H1 (cell line): Measurements from ENCODE around the gene ADAMTS4. TPM values are rescaled to one million over a fixed set of nuclear protein-coding genes. Genes with fewer than 3 reads are reported as not detected.

ENCODE experiments used
- CTCF ChIA-PET: fragments of 300-600 bp; sonication (Branson Sonifier 250); formaldehyde crosslinking; loops from one replicate; lab custom pipeline; 2021; ENCODE audit not compliant: partially characterized antibody; lab: Charles Lee
- POLR2A ChIA-PET: fragments of 300-600 bp; sonication (Branson Sonifier 250); formaldehyde crosslinking; loops from one replicate; lab custom pipeline; 2021; ENCODE audit warnings: inconsistent platforms; ENCODE audit not compliant: partially characterized antibody; lab: Charles Lee
- DNase-seq, 2 experiments: peaks; one replicate each; pipeline versions ENCODE4 v3.0.0 to v3.0.0-alpha.2; 2010 to 2022; ENCODE audit warnings: low spot score in 2 of 2, low read depth in 1 of 2, mixed read lengths in 1 of 2
- FAIRE-seq: peaks from 2 replicates; lab custom pipeline; 2011; peaks lifted over from hg19 to GRCh38; lab: Jason Lieb, UNC
- H2AFZ ChIP-seq: 2 replicates; pipeline ENCODE4 v1.8.1; 2012; ENCODE audit warnings: low read length, inconsistent platforms
- H2AK5ac ChIP-seq: 2 replicates; pipeline ENCODE4 v1.6.1; 2013; ENCODE audit warnings: low read depth, low read length
- H2BK120ac ChIP-seq: replicated peaks from 2 replicates; pipeline ENCODE3; 2013; ENCODE audit warnings: low read depth, low read length, inconsistent platforms
- H2BK12ac ChIP-seq: 2 replicates; pipeline ENCODE4 v1.6.1; 2013; ENCODE audit warnings: low read depth, low read length
- H2BK15ac ChIP-seq: 2 replicates; pipeline ENCODE4 v1.6.1; 2013; ENCODE audit warnings: low read length
- H2BK20ac ChIP-seq: 2 replicates; pipeline ENCODE4 v1.6.1; 2013; ENCODE audit warnings: low read length
- H2BK5ac ChIP-seq: 2 replicates; pipeline ENCODE4 v1.6.1; 2013; ENCODE audit warnings: low read depth, low read length
- H3K14ac ChIP-seq: 2 replicates; pipeline ENCODE4 v1.6.1; 2013; ENCODE audit warnings: inconsistent platforms; ENCODE audit not compliant: insufficient read length
- H3K18ac ChIP-seq: 2 replicates; pipeline ENCODE4 v1.6.1; 2013; ENCODE audit warnings: low read length; ENCODE audit errors: extremely low read depth
- H3K23ac ChIP-seq: 2 replicates; pipeline ENCODE4 v1.6.1; 2013; ENCODE audit warnings: inconsistent platforms; ENCODE audit not compliant: insufficient read length
- H3K23me2 ChIP-seq: 2 replicates; pipeline ENCODE4 v1.6.1; 2013; ENCODE audit warnings: low read depth, low read length
- H3K27ac ChIP-seq: 2 replicates; pipeline ENCODE4 v1.6.1; 2011; ENCODE audit warnings: low read depth, low read length, inconsistent platforms
- H3K27me3 ChIP-seq, 4 experiments: replicated peaks in 1 of 4; 1 replicate in 1 of 4; 2 replicates in 3 of 4; pipeline versions ENCODE4 v1.6.1 to v1.8.1; 2011 to 2013; ENCODE audit warnings: low read length in 3 of 4, mild to moderate bottlenecking in 3 of 4, inconsistent platforms in 2 of 4, mixed read lengths in 2 of 4, moderate library complexity in 1 of 4; ENCODE audit not compliant: control insufficient read depth in 3 of 4, insufficient read depth in 3 of 4; ENCODE audit errors: extremely low read depth in 1 of 4
- H3K36me3 ChIP-seq, 4 experiments: 2 replicates each; pipeline versions ENCODE4 v1.6.1 to v1.8.1; 2011 to 2013; ENCODE audit warnings: mild to moderate bottlenecking in 4 of 4, low read length in 3 of 4, moderate library complexity in 2 of 4, control low read depth in 1 of 4, inconsistent platforms in 1 of 4; ENCODE audit not compliant: insufficient read depth in 4 of 4, control insufficient read depth in 2 of 4
- H3K4ac ChIP-seq: replicated peaks from 2 replicates; pipeline ENCODE3; 2013; ENCODE audit warnings: low read length, low read depth, mixed read lengths, inconsistent platforms; ENCODE audit not compliant: insufficient read length
- H3K4me1 ChIP-seq, 4 experiments: replicated peaks in 1 of 4; 1 replicate in 1 of 4; 2 replicates in 3 of 4; pipeline versions ENCODE4 v1.6.1 to v1.8.1; 2011 to 2013; ENCODE audit warnings: low read length in 3 of 4, inconsistent platforms in 2 of 4, mixed read lengths in 1 of 4; ENCODE audit not compliant: insufficient read depth in 4 of 4, control insufficient read depth in 3 of 4
- H3K4me2 ChIP-seq, 2 experiments: 2 replicates each; pipeline versions ENCODE4 v1.6.1 to v1.8.1; 2011 to 2013; ENCODE audit warnings: low read depth in 2 of 2, low read length in 2 of 2, control low read depth in 1 of 2, inconsistent platforms in 1 of 2, mild to moderate bottlenecking in 1 of 2; ENCODE audit not compliant: insufficient read depth in 1 of 2
- H3K4me3 ChIP-seq, 4 experiments: fragments of 200-600, 300-600 bp in 1 of 4; sonication (generic), shearing (Covaris generic), sonication (Bioruptor Twin) in 1 of 4; 2 replicates each; pipeline versions ENCODE4 v1.5.1 to v1.8.1; 2011 to 2016; ENCODE audit warnings: low read length in 4 of 4, low read depth in 3 of 4, control low read depth in 2 of 4, inconsistent platforms in 2 of 4, mild to moderate bottlenecking in 2 of 4, mixed read lengths in 1 of 4, moderate library complexity in 1 of 4; ENCODE audit not compliant: insufficient read depth in 2 of 4; ENCODE audit errors: extremely low read depth in 1 of 4
- H3K56ac ChIP-seq: replicated peaks from 2 replicates; pipeline ENCODE3; 2013; ENCODE audit warnings: low read depth, mild to moderate bottlenecking, mixed read lengths, low read length, inconsistent platforms; ENCODE audit not compliant: insufficient read length
- H3K79me1 ChIP-seq: 2 replicates; pipeline ENCODE4 v1.6.1; 2013; ENCODE audit warnings: low read depth, low read length, control low read depth
- H3K79me2 ChIP-seq, 2 experiments: 2 replicates each; pipeline versions ENCODE4 v1.6.1 to v1.8.1; 2012 to 2013; ENCODE audit warnings: low read length in 2 of 2, mild to moderate bottlenecking in 2 of 2, inconsistent platforms in 1 of 2; ENCODE audit not compliant: insufficient read depth in 2 of 2, control insufficient read depth in 1 of 2
- H3K9ac ChIP-seq, 4 experiments: replicated peaks in 1 of 4; 1 replicate in 1 of 4; 2 replicates in 3 of 4; pipeline versions ENCODE4 v1.6.1 to v1.8.1; 2011 to 2013; ENCODE audit warnings: low read depth in 3 of 4, low read length in 3 of 4, control low read depth in 2 of 4, mild to moderate bottlenecking in 2 of 4, moderate library complexity in 2 of 4, inconsistent platforms in 1 of 4; ENCODE audit errors: extremely low read depth in 1 of 4
- H3K9me3 ChIP-seq, 2 experiments: 2 replicates each; pipeline versions ENCODE4 v1.6.1 to v1.8.1; 2012 to 2013; ENCODE audit warnings: mild to moderate bottlenecking in 2 of 2, moderate library complexity in 2 of 2, control low read depth in 1 of 2, inconsistent platforms in 1 of 2, low read depth in 1 of 2, low read length in 1 of 2, mixed read lengths in 1 of 2; ENCODE audit not compliant: insufficient read depth in 2 of 2
- H4K20me1 ChIP-seq, 2 experiments: replicated peaks in 1 of 2; 2 replicates each; pipeline versions ENCODE3 to v1.8.1; 2011 to 2013; ENCODE audit warnings: inconsistent platforms in 2 of 2, low read length in 2 of 2, mild to moderate bottlenecking in 1 of 2; ENCODE audit not compliant: insufficient read depth in 2 of 2, control insufficient read depth in 1 of 2
- H4K5ac ChIP-seq: 2 replicates; pipeline ENCODE4 v1.6.1; 2013; ENCODE audit warnings: low read length, low read depth, mixed read lengths, inconsistent platforms; ENCODE audit not compliant: insufficient read length
- H4K8ac ChIP-seq: 2 replicates; pipeline ENCODE4 v1.8.0; 2013; ENCODE audit warnings: mild to moderate bottlenecking, moderate library complexity, low read length, inconsistent platforms; ENCODE audit not compliant: insufficient read depth; ENCODE audit errors: extremely low read depth
- H4K91ac ChIP-seq: replicated peaks from 2 replicates; pipeline ENCODE3; 2013; ENCODE audit warnings: low read length, mixed read lengths, inconsistent platforms; ENCODE audit not compliant: insufficient read length
- ATF3 ChIP-seq: IDR thresholded peaks from 2 replicates; pipeline ENCODE4 v1.6.1; 2011; ENCODE audit warnings: low read depth, mild to moderate bottlenecking, low read length; ENCODE audit not compliant: insufficient read depth
- CTCF ChIP-seq, 3 experiments: IDR thresholded peaks; 1 replicate in 2 of 3; 2 replicates in 1 of 3; pipeline versions ENCODE4 v1.5.1 to v1.6.1; 2011; ENCODE audit warnings: low read length in 3 of 3, mild to moderate bottlenecking in 3 of 3, inconsistent platforms in 2 of 3, low read depth in 1 of 3, moderate library complexity in 1 of 3; ENCODE audit not compliant: insufficient read depth in 1 of 3; ENCODE audit errors: control extremely low read depth in 1 of 3
- E2F6 ChIP-seq: IDR thresholded peaks from 2 replicates; pipeline ENCODE4 v1.6.1; 2012; ENCODE audit warnings: inconsistent platforms
- MAX ChIP-seq: IDR thresholded peaks from 2 replicates; pipeline ENCODE4 v1.6.1; 2012; ENCODE audit warnings: inconsistent platforms
- WGBS, 2 experiments: shearing (Covaris generic) in 1 of 2; methylation state at CpG; one replicate each; pipeline versions ENCODE4 v1.1.6 to v1.1.7; 2013 to 2015; ENCODE audit warnings: low lambda C conversion rate in 2 of 2, mixed read lengths in 2 of 2, inconsistent platforms in 1 of 2, low coverage in 1 of 2, missing lambda C conversion rate in 1 of 2; ENCODE audit not compliant: insufficient replicate concordance in 2 of 2, insufficient coverage in 1 of 2, insufficient read length in 1 of 2; ENCODE audit errors: extremely low coverage in 1 of 2, missing lambda C conversion rate in 1 of 2; 5-methylcytosine and 5-hydroxymethylcytosine counted together
- polyA plus RNA-seq, 7 experiments: library from polyadenylated mRNA; depleted of rRNA in 3 of 7; stranded (reverse) in 5 of 7; unstranded in 2 of 7; fragments of >200 nt in 5 of 7; fragments of 200-250 nt in 2 of 7; gene quantifications; 1 replicate in 5 of 7; 2 replicates in 1 of 7; 4 replicates in 1 of 7; pipeline versions ENCODE4 v1.2.1 to v1.2.3, GENCODE V29; 2011 to 2013; ENCODE audit warnings: missing spikeins in 2 of 7, mixed read lengths in 2 of 7
- total RNA-seq: library from RNA; stranded (reverse); fragmentation: NEBNext Ultra II Directional; extraction: Animal tissue kit (Norgen Biotek cat#: 25700); gene quantifications from 2 replicates; pipeline ENCODE4 v1.2.1, GENCODE V29; 2021

The ADAMTS4 gene
- total and polyA plus RNA-seq, 2 of the 8 experiments (the other 6 are each of a cell fraction or from before 2014, with no cell fraction given), result 4.6 to 7.2 TPM

- Histone ChIP-seq H3K36me3 (peaks cover 4 to 14% (median 10%) of the 10 kb centered on the region in 4 experiments; a peak in 5 of 8 replicates), H3K23ac (no peak overlapping the region), H2BK120ac (no peak overlapping the region), H4K8ac (peak overlapping the region; percentile 8; the same call in 1 of the 2 replicates), H3K4ac (no peak overlapping the region), H4K91ac (no peak overlapping the region), H2BK15ac (no peak overlapping the region), H3K9ac (no peak overlapping the region), H3K79me2 (peaks cover 0 to 5% of the 10 kb centered on the region in 2 experiments; a peak in 1 of 4 replicates), H3K27me3 (no peaks in the 10 kb centered on the region; a peak in 1 of 7 replicates), H2BK5ac (no peak overlapping the region; the same call in 1 of the 2 replicates), H4K5ac (no peak overlapping the region), H3K4me2 (no peak overlapping the region), H4K20me1 (no peaks in the 10 kb centered on the region), H3K18ac (no peak overlapping the region), H3K9me3 (no peaks in the 10 kb centered on the region), H2AFZ (no peak overlapping the region), H3K56ac (no peak overlapping the region), H3K4me1 (peaks cover 3 to 21% (median 19%) of the 10 kb centered on the region in 4 experiments), H2AK5ac (no peak overlapping the region), H3K14ac (no peak overlapping the region), H3K23me2 (peaks cover 9% of the 10 kb centered on the region; the same call in 1 of the 2 replicates), H3K27ac (no peak overlapping the region), H2BK12ac (no peak overlapping the region), H3K4me3 (no peak overlapping the region), H2BK20ac (no peak overlapping the region), H3K79me1 (peaks cover 6% of the 10 kb centered on the region; the same call in 1 of the 2 replicates)
- CTCF ChIA-PET, result interaction anchor here (0.5 to 6.1 kb wide), 15 partner anchors 9 to 188 kb away, joined by 3 to 67 read pairs (median 6); partner anchors contain the start of genes APOA2, FCER1G, NDUFS2 and PPOX
- POLR2A ChIA-PET, result interaction anchor here (0.6 to 4.6 kb wide), 3 partner anchors 9 to 37 kb away, joined by 3 to 45 read pairs (median 21); partner anchors contain the start of genes B4GALT3 and NDUFS2
- WGBS, 2 experiments, result 94% methylated on average over 20 of the region's 21 CpGs; no CpG with 5 or more reads in 1 of the 2 experiments
- TF ChIP-seq CTCF (IDR thresholded peaks at IDR 0.05; ENCODE audit: control extremely low read depth in 1 of 3, insufficient read depth in 1 of 3, low read depth in 1 of 3, low read length in 3 of 3) (peak in 2 of 3 experiments; percentile 19 to 29; a peak in 2 of 4 replicates), ATF3 (no peak), MAX (0 out of 2 replicates have a peak, but pooled peaks have one; percentile 29), E2F6 (no peak)
- FAIRE-seq, result no peak
- no peak for DNase-seq
Measured at GRCh38 chr1:161193561-161194235, 5.2 kb downstream of the ADAMTS4 start.
